ENCODE measurements around the gene PYDC1. TPM values are rescaled to one million over a fixed set of nuclear protein-coding genes. Genes with fewer than 3 reads are reported as not detected.
"Not testable (repeated sequence)": the region's sequence is repeated elsewhere in the genome, so short reads cannot be mapped to it uniquely, and the experiment has no call there.

The PYDC1 gene
- total RNA-seq, 1 experiment from 2014 or later = not detected

- peak; percentile 78 for DNase-seq (ENCODE audit: low read depth)
These were observed 37.0 kb downstream of the PYDC1 start, which contains the start of gene FUS for GRCh38 chr16:31179747-31180459. TSS of gene FUS (plus strand) at chr16:31180139. CDS start at chr16:31180215, 76 bp downstream.

- DNase-seq (ENCODE audit: low read depth) = no peak
These were observed 37.7 kb downstream of the PYDC1 start for GRCh38 chr16:31179219-31179746.

GRCh38 chr16:31177136-31177535 is 39.8 kb downstream of the PYDC1 start:
- peak; percentile 98 for DNase-seq (ENCODE audit: low read depth)

DNA sequence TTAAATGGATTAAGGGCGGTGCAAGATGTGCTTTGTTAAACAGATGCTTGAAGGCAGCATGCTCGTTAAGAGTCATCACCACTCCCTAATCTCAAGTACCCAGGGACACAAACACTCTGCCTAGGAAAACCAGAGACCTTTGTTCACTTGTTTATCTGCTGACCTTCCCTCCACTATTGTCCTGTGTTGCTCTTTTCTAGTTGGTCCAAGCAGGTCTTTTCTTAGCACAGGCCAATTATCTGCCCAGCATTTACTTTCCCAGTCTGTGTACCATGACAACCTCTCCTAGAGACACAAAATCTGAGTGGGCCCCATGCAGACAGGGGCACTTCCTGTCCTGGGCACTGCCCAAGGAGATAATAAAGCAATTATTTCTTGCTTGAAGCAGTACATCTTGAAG is 46.9 kb downstream of the PYDC1 start:
- DNase-seq (ENCODE audit: low read depth) = not testable (repeated sequence)

DNA sequence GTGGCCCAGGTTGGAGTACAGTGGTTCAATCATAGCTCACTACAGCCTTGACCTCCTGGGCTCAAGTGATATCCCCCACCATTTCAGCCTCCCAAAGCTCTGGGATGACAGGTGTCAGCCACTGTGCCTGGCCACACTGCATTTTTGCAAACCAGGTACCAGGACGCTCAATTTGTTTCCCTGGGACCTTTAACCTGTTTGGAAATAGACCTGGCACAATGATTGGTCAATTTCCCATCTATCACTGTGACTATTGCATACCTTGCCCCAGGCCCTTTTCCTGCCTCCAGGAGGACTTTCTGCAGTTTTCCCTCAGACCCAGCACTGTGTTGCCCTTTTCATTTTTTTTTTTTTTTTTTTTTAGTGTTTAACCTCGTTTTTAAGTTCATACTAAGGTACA is 48.1 kb downstream of the PYDC1 start:
- peak; percentile 45 for DNase-seq (ENCODE audit: low read depth)

- no peak for DNase-seq (ENCODE audit: low read depth)
These were observed 49.6 kb downstream of the PYDC1 start for GRCh38 chr16:31167315-31167714.

Other genes starting within 250 kb of the PYDC1 start
- 7.0 and 8.2 TPM in 2 replicates for gene HSD3B7, start 231.9 kb downstream of the PYDC1 start, total RNA-seq (2014; rRNA removed; shearing (Covaris generic))
- 0.20 and 0.37 TPM in 2 replicates for gene STX1B, start 206.5 kb downstream of the PYDC1 start, total RNA-seq (2014; rRNA removed; shearing (Covaris generic))
- gene STX4, start 183.6 kb downstream of the PYDC1 start, total RNA-seq (2014; rRNA removed; shearing (Covaris generic)) = 11.7 and 26.7 TPM in 2 replicates
- 6.5 and 11.9 TPM in 2 replicates for gene ZNF668, start 142.9 kb downstream of the PYDC1 start, total RNA-seq (2014; rRNA removed; shearing (Covaris generic))
- gene ZNF646, start 142.7 kb downstream of the PYDC1 start, total RNA-seq (2014; rRNA removed; shearing (Covaris generic)) = 14.3 and 21.5 TPM in 2 replicates
- gene PRSS53, start 128.2 kb downstream of the PYDC1 start, total RNA-seq (2014; rRNA removed; shearing (Covaris generic)) = 2.5 and 2.7 TPM in 2 replicates
- 193 and 223 TPM in 2 replicates for gene VKORC1, start 122.3 kb downstream of the PYDC1 start, total RNA-seq (2014; rRNA removed; shearing (Covaris generic))
- 52.8 and 57.7 TPM in 2 replicates for gene BCKDK, start 108.7 kb downstream of the PYDC1 start, total RNA-seq (2014; rRNA removed; shearing (Covaris generic))
- gene KAT8, start 99.5 kb downstream of the PYDC1 start, total RNA-seq (2014; rRNA removed; shearing (Covaris generic)) = 45.0 and 53.3 TPM in 2 replicates
- gene PRSS8, start 81.4 kb downstream of the PYDC1 start, total RNA-seq (2014; rRNA removed; shearing (Covaris generic)) = 0.20 TPM in 1 of 2 replicates, not detected in the other
- 0.10 and 0.49 TPM in 2 replicates for gene PRSS36, start 67.1 kb downstream of the PYDC1 start, total RNA-seq (2014; rRNA removed; shearing (Covaris generic))
- 22.4 and 29.3 TPM in 2 replicates for gene FUS, start 37.0 kb downstream of the PYDC1 start, total RNA-seq (2014; rRNA removed; shearing (Covaris generic))
- gene PYCARD, start 14.4 kb downstream of the PYDC1 start, total RNA-seq (2014; rRNA removed; shearing (Covaris generic)) = 7.9 and 8.9 TPM in 2 replicates
- not detected in 2 replicates for gene TRIM72, start 3.0 kb downstream of the PYDC1 start, total RNA-seq (2014; rRNA removed; shearing (Covaris generic))
- not detected in 2 replicates for gene ITGAM, start 42.8 kb upstream of the PYDC1 start, total RNA-seq (2014; rRNA removed; shearing (Covaris generic))
- gene ITGAX, start 138.0 kb upstream of the PYDC1 start, total RNA-seq (2014; rRNA removed; shearing (Covaris generic)) = 1.1 and 2.8 TPM in 2 replicates
- 0.05 TPM in 1 of 2 replicates, not detected in the other for gene ITGAD, start 176.2 kb upstream of the PYDC1 start, total RNA-seq (2014; rRNA removed; shearing (Covaris generic))
- not detected in 2 replicates for gene COX6A2, start 211.2 kb upstream of the PYDC1 start, total RNA-seq (2014; rRNA removed; shearing (Covaris generic))
- gene ZNF843, start 225.7 kb upstream of the PYDC1 start, total RNA-seq (2014; rRNA removed; shearing (Covaris generic)) = 0.25 TPM in 1 of 2 replicates, not detected in the other
- gene ARMC5, start 242.4 kb upstream of the PYDC1 start, total RNA-seq (2014; rRNA removed; shearing (Covaris generic)) = 8.6 and 17.7 TPM in 2 replicates